LNCaP clone FGC (cell line): Measurements from ENCODE around the gene ECM2.

Experiments
- DNase-seq: peaks from one replicate; pipeline ENCODE4 v3.0.0-alpha.2; 2011; ENCODE audit warnings: low read depth
- H3K4me3 ChIP-seq: 2 replicates; pipeline ENCODE4 v1.5.1; 2011; ENCODE audit warnings: mild to moderate bottlenecking, low read depth, low read length, control low read depth
- CTCF ChIP-seq: IDR thresholded peaks from 2 replicates; pipeline ENCODE4 v1.5.1; 2012; ENCODE audit warnings: mild to moderate bottlenecking; ENCODE audit not compliant: control insufficient read depth, insufficient read depth; ENCODE audit errors: extremely low read depth

The ECM2 gene

GRCh38 chr9:92518199-92518598, 17.6 kb downstream of the ECM2 start:
- TF ChIP-seq CTCF = no peak
- no peak overlapping the region for H3K4me3 ChIP-seq
- no peak for DNase-seq

- DNase-seq = no peak
- no peak overlapping the region for H3K4me3 ChIP-seq
- TF ChIP-seq CTCF = no peak
Observed at GRCh38 chr9:92517046-92517445, 18.7 kb downstream of the ECM2 start.

- no peak for TF ChIP-seq CTCF
- H3K4me3 ChIP-seq = no peak overlapping the region
- no peak for DNase-seq
Observed at GRCh38 chr9:92516521-92516920, 19.3 kb downstream of the ECM2 start.

GRCh38 chr9:92514635-92515034, 21.2 kb downstream of the ECM2 start:
- no peak for TF ChIP-seq CTCF
- H3K4me3 ChIP-seq = no peak overlapping the region
- no peak for DNase-seq

GRCh38 chr9:92513349-92513748, 22.4 kb downstream of the ECM2 start:
- no peak for DNase-seq
- no peak overlapping the region for H3K4me3 ChIP-seq
- TF ChIP-seq CTCF = no peak

- no peak overlapping the region for H3K4me3 ChIP-seq
- DNase-seq = no peak
- no peak for TF ChIP-seq CTCF
Observed at GRCh38 chr9:92512622-92513021, 23.2 kb downstream of the ECM2 start.

GRCh38 chr9:92510747-92511146, 25.0 kb downstream of the ECM2 start:
- no peak overlapping the region for H3K4me3 ChIP-seq
- TF ChIP-seq CTCF = no peak
- DNase-seq = no peak
